WTC11 (cell line): ENCODE measurements around the gene PIK3C2A. TPM values are rescaled to one million over a fixed set of nuclear protein-coding genes. Genes with fewer than 3 reads are reported as not detected.

ENCODE experiments used
- ATAC-seq: fragments of 200-7000 bp; cut with Tn5 transposase; 2 replicates; pipeline ENCODE4 v1.10.0; 2021; ENCODE audit warnings: mild to moderate bottlenecking, moderate library complexity
- CTCF ChIA-PET: fragments of 300-600 bp; sonication (Branson Sonifier 250); formaldehyde crosslinking; loops from one replicate; lab custom pipeline; 2021; ENCODE audit warnings: antibody characterized with exemption; lab: Charles Lee
- POLR2A ChIA-PET: fragments of 350-600 bp; sonication (Branson Sonifier 250); formaldehyde crosslinking; loops from one replicate; lab custom pipeline; 2021; ENCODE audit warnings: antibody characterized with exemption; lab: Charles Lee
- DNase-seq: peaks from one replicate; pipeline ENCODE4 v3.0.0; 2021; ENCODE audit warnings: low spot score
- H3K27ac Mint-ChIP-seq: 2 replicates; pipeline ENCODE4 v1.8.0; 2021; ENCODE audit warnings: mixed read lengths
- H3K27me3 Mint-ChIP-seq: 2 replicates; pipeline ENCODE4 v1.8.0; 2021; ENCODE audit warnings: low read depth, mild to moderate bottlenecking, moderate library complexity, mixed read lengths
- H3K36me3 Mint-ChIP-seq: 2 replicates; pipeline ENCODE4 v1.8.0; 2021; ENCODE audit warnings: mixed read lengths
- H3K4me1 Mint-ChIP-seq: 2 replicates; pipeline ENCODE4 v1.8.0; 2022; ENCODE audit warnings: mixed read lengths
- H3K4me3 Mint-ChIP-seq: 2 replicates; pipeline ENCODE4 v1.8.0; 2021; ENCODE audit warnings: mild to moderate bottlenecking, moderate library complexity, mixed read lengths
- H3K9me3 Mint-ChIP-seq: 2 replicates; pipeline ENCODE4 v1.8.0; 2021; ENCODE audit warnings: mixed read lengths
- ATF1 ChIP-seq: sonication (generic); formaldehyde crosslinking; IDR thresholded peaks from 2 replicates; pipeline ENCODE4 v1.8.1; 2023; ENCODE audit warnings: mild to moderate bottlenecking, moderate library complexity, missing genetic modification reagents
- CREM ChIP-seq: sonication (generic); formaldehyde crosslinking; IDR thresholded peaks from 2 replicates; pipeline ENCODE4 v1.8.1; 2022; ENCODE audit warnings: mild to moderate bottlenecking, missing genetic modification reagents, moderate library complexity
- ELF4 ChIP-seq: sonication (generic); formaldehyde crosslinking; IDR thresholded peaks from 2 replicates; pipeline ENCODE4 v1.8.1; 2022; ENCODE audit warnings: low read depth, mild to moderate bottlenecking, moderate library complexity, missing genetic modification reagents
- ESRRA ChIP-seq: sonication (generic); formaldehyde crosslinking; IDR thresholded peaks from 2 replicates; pipeline ENCODE4 v1.8.1; 2022; ENCODE audit warnings: mild to moderate bottlenecking, missing genetic modification reagents, borderline replicate concordance
- FOXJ3 ChIP-seq: sonication (generic); formaldehyde crosslinking; IDR thresholded peaks from 2 replicates; pipeline ENCODE4 v1.9.0; 2021; ENCODE audit warnings: missing genetic modification reagents, mild to moderate bottlenecking, borderline replicate concordance
- FOXP1 ChIP-seq: sonication (generic); formaldehyde crosslinking; IDR thresholded peaks from 2 replicates; pipeline ENCODE4 v1.8.0; 2022; ENCODE audit warnings: missing genetic modification reagents, mild to moderate bottlenecking, moderate library complexity, borderline replicate concordance
- GRHL2 ChIP-seq: fragments of 250-450 bp; sonication (Bioruptor Pico); IDR thresholded peaks from 2 replicates; pipeline ENCODE4 v1.8.0; 2022; ENCODE audit warnings: mild to moderate bottlenecking, moderate library complexity; ENCODE audit not compliant: insufficient replicate concordance, severe bottlenecking
- HMGA2 ChIP-seq: fragments of 250-450 bp; sonication (Bioruptor Pico); IDR thresholded peaks from 2 replicates; pipeline ENCODE4 v1.4.0; 2021; ENCODE audit warnings: mild to moderate bottlenecking, moderate library complexity
- IRF2 ChIP-seq: sonication (generic); formaldehyde crosslinking; IDR thresholded peaks from 2 replicates; pipeline ENCODE4 v1.8.0; 2022; ENCODE audit warnings: low read depth, missing genetic modification reagents, borderline replicate concordance
- NFATC4 ChIP-seq: fragments of 250-450 bp; sonication (Bioruptor Pico); IDR thresholded peaks from 2 replicates; pipeline ENCODE4 v1.9.0; 2021; ENCODE audit warnings: mild to moderate bottlenecking
- NR1H2 ChIP-seq: sonication (generic); formaldehyde crosslinking; IDR thresholded peaks from 2 replicates; pipeline ENCODE4 v1.9.0; 2021; ENCODE audit warnings: mild to moderate bottlenecking, moderate library complexity, missing genetic modification reagents
- NR2C2 ChIP-seq: sonication (generic); formaldehyde crosslinking; IDR thresholded peaks from 2 replicates; pipeline ENCODE4 v1.8.0; 2022; ENCODE audit warnings: mild to moderate bottlenecking, missing genetic modification reagents
- OVOL2 ChIP-seq: fragments of 250-450 bp; sonication (Bioruptor Pico); IDR thresholded peaks from 2 replicates; pipeline ENCODE4 v1.9.0; 2021; ENCODE audit warnings: mild to moderate bottlenecking, borderline replicate concordance
- RORB ChIP-seq: fragments of 250-450 bp; sonication (Bioruptor Pico); IDR thresholded peaks from 2 replicates; pipeline ENCODE4 v1.9.0; 2021; ENCODE audit warnings: mild to moderate bottlenecking
- SMAD3 ChIP-seq: sonication (generic); formaldehyde crosslinking; IDR thresholded peaks from 2 replicates; pipeline ENCODE4 v1.8.0; 2022; ENCODE audit warnings: missing genetic modification reagents, mild to moderate bottlenecking, borderline replicate concordance
- ZBTB21 ChIP-seq: sonication (generic); formaldehyde crosslinking; IDR thresholded peaks from 2 replicates; pipeline ENCODE4 v1.8.1; 2023; ENCODE audit warnings: mild to moderate bottlenecking, missing genetic modification reagents, borderline replicate concordance
- ZNF232 ChIP-seq: sonication (generic); formaldehyde crosslinking; IDR thresholded peaks from 2 replicates; pipeline ENCODE4 v1.8.0; 2022; ENCODE audit warnings: mild to moderate bottlenecking, missing genetic modification reagents
- total RNA-seq: library from RNA; stranded (reverse); gene quantifications from 3 replicates; pipeline ENCODE4 v1.2.3, GENCODE V29; 2021
- TF ChIP-seq, protein P1 (sequence below): sonication (generic); formaldehyde crosslinking; conservative IDR thresholded peaks from 2 replicates; pipeline ENCODE4 v1.8.1; 2023; ENCODE audit warnings: mild to moderate bottlenecking, low read depth, missing genetic modification reagents, moderate library complexity
- TF ChIP-seq, protein P2 (sequence below): sonication (generic); formaldehyde crosslinking; IDR thresholded peaks from 2 replicates; pipeline ENCODE4 v1.8.1; 2022; ENCODE audit warnings: mild to moderate bottlenecking, missing genetic modification reagents, moderate library complexity, borderline replicate concordance
- TF ChIP-seq, protein P3 (sequence below): sonication (generic); formaldehyde crosslinking; IDR thresholded peaks from 2 replicates; pipeline ENCODE4 v1.8.1; 2022; ENCODE audit warnings: low read depth, missing genetic modification reagents, borderline replicate concordance
- TF ChIP-seq, protein P4 (sequence below): sonication (generic); formaldehyde crosslinking; IDR thresholded peaks from 2 replicates; pipeline ENCODE4 v1.8.1; 2022; ENCODE audit warnings: missing genetic modification reagents, borderline replicate concordance

Gene PIK3C2A
- total RNA-seq, 1 experiment from 2014 or later, result 105 TPM

DNA sequence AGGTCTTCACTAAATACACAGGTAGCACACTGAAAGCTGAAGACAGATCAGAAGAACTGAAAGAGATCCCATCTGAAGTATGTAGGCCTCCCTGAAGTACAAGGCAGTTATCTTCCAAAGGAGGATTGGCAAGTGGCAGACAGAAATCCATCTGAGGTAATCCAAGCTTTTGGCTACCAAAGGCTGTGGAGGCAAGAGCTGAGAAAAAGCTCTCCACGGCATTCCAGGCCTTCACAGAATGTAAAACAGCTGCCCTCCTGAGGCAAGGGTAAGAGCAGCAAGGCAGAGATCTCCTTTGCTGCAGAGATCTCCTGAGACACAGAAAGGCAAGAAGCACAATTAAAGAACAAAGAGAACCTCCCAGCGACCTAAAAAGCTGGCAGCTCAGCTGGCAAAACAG is 19.1 kb downstream of the PIK3C2A start (continued):
- TF ChIP-seq, protein P1, sequence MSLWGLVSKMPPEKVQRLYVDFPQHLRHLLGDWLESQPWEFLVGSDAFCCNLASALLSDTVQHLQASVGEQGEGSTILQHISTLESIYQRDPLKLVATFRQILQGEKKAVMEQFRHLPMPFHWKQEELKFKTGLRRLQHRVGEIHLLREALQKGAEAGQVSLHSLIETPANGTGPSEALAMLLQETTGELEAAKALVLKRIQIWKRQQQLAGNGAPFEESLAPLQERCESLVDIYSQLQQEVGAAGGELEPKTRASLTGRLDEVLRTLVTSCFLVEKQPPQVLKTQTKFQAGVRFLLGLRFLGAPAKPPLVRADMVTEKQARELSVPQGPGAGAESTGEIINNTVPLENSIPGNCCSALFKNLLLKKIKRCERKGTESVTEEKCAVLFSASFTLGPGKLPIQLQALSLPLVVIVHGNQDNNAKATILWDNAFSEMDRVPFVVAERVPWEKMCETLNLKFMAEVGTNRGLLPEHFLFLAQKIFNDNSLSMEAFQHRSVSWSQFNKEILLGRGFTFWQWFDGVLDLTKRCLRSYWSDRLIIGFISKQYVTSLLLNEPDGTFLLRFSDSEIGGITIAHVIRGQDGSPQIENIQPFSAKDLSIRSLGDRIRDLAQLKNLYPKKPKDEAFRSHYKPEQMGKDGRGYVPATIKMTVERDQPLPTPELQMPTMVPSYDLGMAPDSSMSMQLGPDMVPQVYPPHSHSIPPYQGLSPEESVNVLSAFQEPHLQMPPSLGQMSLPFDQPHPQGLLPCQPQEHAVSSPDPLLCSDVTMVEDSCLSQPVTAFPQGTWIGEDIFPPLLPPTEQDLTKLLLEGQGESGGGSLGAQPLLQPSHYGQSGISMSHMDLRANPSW (CRISPR knock-in tag), result no peak
- TF ChIP-seq IRF2 (no peak), FOXJ3 (CRISPR knock-in tag) (no peak), NFATC4 (CRISPR knock-in tag) (no peak), SMAD3 (CRISPR knock-in tag) (no peak)
- TF ChIP-seq, protein P2, sequence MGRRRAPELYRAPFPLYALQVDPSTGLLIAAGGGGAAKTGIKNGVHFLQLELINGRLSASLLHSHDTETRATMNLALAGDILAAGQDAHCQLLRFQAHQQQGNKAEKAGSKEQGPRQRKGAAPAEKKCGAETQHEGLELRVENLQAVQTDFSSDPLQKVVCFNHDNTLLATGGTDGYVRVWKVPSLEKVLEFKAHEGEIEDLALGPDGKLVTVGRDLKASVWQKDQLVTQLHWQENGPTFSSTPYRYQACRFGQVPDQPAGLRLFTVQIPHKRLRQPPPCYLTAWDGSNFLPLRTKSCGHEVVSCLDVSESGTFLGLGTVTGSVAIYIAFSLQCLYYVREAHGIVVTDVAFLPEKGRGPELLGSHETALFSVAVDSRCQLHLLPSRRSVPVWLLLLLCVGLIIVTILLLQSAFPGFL (CRISPR knock-in tag), result no peak

DNA sequence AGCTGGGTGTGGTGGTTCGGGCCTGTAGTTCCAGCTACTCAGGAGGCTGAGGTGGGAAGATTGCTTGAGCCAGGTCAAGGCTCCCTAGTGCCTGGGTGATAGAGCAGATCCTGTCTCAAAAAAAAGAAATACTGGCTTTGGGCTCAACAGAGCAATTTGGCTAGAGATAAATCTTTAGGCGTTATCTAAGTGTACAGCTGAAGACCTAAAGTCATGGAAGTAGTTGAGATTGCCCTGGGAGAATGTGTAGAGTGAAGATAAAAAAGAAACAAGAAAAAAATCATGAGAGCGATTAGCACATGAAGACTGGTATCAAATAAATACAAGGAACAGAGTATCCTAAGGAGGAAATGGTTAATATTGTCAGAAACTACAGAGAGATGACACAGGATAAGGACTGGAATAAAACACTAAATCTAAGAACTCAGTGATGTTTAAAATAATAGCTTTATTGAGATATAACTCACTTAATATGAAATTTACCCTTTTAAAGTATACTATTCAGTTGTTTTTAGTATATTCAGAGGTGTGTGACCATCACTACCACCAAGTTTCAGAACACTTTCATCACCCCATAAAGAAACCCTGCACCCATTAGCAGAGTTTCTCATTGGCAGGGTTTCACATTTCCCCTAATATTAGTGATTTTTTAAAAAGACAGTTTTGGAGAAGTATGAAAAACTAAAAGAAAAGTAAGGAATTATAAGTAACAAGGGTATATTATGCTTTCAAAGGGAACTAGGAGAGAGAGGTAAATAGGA is 20.7 kb downstream of the PIK3C2A start:
- no peaks in the 10 kb centered on the region for H3K9me3 Mint-ChIP-seq
- H3K27ac Mint-ChIP-seq, result peak overlapping the region; percentile 43
- H3K36me3 Mint-ChIP-seq, result peaks cover 11% of the 10 kb centered on the region; the same call in 1 of the 2 replicates
- H3K4me1 Mint-ChIP-seq, result peaks cover 20% of the 10 kb centered on the region
- H3K4me3 Mint-ChIP-seq, result no peak overlapping the region
- no peaks in the 10 kb centered on the region for H3K27me3 Mint-ChIP-seq
- ChIA-PET CTCF (no interaction called here), POLR2A (interaction anchor here (0.7 kb wide), 1 partner anchor 109 kb away, joined by 3 read pairs; the partner anchor contains the start of gene RPS13)
- ATAC-seq (no peak), DNase-seq (no peak)
- TF ChIP-seq, protein P3, sequence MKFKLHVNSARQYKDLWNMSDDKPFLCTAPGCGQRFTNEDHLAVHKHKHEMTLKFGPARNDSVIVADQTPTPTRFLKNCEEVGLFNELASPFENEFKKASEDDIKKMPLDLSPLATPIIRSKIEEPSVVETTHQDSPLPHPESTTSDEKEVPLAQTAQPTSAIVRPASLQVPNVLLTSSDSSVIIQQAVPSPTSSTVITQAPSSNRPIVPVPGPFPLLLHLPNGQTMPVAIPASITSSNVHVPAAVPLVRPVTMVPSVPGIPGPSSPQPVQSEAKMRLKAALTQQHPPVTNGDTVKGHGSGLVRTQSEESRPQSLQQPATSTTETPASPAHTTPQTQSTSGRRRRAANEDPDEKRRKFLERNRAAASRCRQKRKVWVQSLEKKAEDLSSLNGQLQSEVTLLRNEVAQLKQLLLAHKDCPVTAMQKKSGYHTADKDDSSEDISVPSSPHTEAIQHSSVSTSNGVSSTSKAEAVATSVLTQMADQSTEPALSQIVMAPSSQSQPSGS (CRISPR knock-in tag), result no peak
- TF ChIP-seq CREM (CRISPR knock-in tag) (no peak), GRHL2 (CRISPR knock-in tag) (no peak), ELF4 (no peak), NR2C2 (no peak), IRF2 (no peak), RORB (no peak), FOXP1 (CRISPR knock-in tag) (no peak), HMGA2 (CRISPR knock-in tag) (no peak), NR1H2 (CRISPR knock-in tag) (no peak), OVOL2 (CRISPR knock-in tag) (no peak), ZBTB21 (no peak), ATF1 (CRISPR knock-in tag) (no peak), ZNF232 (CRISPR knock-in tag) (no peak), ESRRA (CRISPR knock-in tag) (no peak)
- TF ChIP-seq, protein P4, sequence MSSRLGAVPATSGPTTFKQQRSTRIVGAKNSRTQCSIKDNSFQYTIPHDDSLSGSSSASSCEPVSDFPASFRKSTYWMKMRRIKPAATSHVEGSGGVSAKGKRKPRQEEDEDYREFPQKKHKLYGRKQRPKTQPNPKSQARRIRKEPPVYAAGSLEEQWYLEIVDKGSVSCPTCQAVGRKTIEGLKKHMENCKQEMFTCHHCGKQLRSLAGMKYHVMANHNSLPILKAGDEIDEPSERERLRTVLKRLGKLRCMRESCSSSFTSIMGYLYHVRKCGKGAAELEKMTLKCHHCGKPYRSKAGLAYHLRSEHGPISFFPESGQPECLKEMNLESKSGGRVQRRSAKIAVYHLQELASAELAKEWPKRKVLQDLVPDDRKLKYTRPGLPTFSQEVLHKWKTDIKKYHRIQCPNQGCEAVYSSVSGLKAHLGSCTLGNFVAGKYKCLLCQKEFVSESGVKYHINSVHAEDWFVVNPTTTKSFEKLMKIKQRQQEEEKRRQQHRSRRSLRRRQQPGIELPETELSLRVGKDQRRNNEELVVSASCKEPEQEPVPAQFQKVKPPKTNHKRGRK (CRISPR knock-in tag), result no peak
